Measurements from ENCODE around the gene GPC5.
"Not testable (repeated sequence)": the region's sequence is repeated elsewhere in the genome, so short reads cannot be mapped to it uniquely, and the experiment has no call there.

Gene GPC5

DNA sequence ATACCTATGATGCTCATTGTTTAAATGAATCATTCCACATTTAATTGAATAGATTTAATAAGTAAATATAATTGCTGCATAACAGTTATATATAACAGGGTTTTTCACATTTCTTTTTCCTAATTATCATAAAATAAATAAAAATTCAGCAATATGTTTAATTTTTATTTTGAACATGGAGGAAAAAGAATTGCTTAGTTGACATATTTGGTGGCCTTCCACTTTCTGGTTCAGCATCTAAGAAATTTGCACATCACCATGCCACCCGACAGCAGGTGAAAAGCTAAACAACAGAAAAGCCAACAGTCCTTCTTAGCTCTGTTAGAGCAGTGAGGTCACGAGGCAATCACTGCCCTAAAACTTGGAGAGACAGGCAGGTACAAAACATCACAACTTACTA is 790.2 kb downstream of the GPC5 start:
- no peak for DNase-seq

DNA sequence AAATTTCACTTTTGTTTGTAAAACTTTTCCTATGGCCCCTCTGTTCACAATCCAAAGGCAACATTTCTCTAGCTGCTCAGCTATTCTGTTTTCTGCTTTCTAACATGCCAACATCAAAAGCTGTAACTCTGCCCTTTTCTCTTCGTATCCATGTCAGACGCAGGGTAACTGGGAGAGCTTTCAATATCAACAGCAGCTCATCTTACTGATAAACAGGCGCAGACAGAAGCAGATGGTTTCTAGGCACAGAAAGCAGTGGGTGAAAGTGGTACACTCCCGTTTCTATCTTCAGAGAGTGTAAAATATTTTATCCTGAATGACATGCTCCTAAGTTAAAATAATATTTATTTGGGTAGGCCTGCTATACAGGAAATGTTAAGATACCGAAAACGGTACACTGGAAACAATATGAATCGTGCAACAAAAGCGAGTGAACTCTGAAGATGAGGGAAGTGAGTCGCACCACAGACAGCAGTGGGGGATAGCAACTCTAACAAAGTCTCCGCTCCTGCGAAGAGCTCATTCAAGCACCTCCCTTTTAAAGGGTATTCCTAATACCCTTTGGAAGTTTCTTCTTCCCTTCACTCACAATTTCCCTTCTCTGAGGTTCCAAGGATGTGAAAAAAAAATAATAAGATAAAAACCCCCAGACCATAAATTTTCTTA is 798.3 kb downstream of the GPC5 start:
- no peak for DNase-seq

DNA sequence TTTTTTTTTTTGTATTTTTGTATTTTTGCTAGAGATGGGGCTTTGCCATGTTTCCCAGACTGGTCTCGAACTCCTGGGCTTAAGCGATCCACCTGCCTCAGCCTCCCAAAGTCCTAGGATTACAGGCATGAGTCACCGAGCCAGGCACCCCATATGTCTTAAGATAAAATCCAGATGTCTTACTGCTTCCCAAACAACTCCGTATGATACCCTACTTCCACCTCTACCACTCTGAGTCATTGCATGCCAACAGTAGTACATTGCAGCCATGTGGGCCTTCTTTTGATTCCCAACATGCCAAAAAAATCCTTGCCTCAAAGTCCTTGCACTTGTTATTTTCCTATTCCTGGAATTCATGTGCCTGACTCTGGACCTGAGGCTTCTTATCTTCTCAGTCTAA is 799.2 kb downstream of the GPC5 start:
- peak; percentile 41 for DNase-seq

DNA sequence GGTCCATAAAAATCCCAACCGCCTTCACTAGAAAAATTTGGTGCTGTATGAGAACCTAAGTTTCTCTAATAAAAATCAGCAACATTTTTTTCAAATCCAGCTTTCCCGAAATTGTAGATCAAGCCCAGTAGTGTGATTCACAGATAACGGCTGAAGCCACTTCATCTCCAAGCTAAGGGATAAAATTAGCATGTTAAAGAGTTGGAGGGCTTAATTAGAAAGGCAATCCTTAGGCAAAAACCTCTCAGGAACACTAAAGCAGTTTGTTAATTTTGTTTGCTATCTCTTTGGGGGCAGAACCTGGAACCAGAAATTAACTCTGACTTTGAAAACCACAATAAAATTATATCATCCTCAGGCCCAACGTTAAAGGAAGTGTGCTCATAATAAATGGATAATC is 820.2 kb downstream of the GPC5 start:
- DNase-seq: no peak

DNA sequence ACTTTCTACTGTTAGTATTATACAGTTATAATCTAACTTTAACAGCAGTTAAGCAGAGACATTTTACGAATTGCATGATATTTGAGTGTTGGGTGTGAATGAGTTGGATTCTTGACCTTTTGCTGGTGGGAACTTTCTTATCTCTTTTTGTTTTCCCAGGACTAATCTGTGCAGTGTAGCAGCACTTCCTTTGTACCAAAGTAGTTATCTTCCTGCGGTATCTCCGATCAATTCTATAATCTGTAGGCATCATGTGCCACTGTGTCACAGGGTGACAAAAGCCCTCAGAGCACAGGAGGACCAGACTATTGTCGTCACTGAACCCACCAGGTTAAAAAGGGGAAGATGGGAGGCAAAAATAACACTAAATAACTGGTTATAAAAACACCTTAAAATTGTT is 823.5 kb downstream of the GPC5 start:
- DNase-seq: no peak

DNA sequence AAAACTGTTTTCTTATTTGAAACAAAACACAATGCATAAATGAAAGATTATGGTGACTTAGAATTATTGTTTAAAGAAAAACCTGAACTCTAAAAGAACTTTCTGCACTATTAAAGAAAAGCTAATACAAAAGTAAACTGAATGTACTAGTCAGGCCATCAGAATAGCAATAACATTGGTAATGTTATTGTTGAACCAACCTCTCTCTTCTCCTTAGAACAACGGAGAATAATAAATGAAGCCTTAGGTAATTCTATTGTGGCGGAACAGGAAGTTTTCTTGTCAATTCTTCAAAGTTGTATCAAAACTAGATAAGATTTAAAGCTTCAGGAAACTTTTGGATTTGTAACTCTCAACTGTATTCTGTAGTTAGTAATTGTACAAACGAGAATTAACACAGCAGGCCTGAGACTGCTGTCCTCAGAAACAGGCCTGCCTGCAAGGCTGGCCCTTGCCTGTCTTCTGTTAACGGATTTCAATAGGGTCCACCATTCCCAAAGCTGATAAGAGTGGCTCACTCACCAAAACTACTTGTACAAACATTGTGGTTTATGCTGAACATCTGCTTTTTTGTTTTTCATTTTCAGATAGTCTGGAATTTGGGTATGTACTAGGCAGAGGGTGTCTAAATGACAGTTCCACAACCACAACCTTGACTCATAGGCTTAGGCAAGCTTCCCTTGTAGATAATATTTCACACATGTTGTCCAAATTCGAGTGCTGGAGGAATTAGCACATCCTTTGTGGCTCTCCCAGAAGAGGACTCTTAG is 825.8 kb downstream of the GPC5 start:
- peak; percentile 90 for DNase-seq

DNA sequence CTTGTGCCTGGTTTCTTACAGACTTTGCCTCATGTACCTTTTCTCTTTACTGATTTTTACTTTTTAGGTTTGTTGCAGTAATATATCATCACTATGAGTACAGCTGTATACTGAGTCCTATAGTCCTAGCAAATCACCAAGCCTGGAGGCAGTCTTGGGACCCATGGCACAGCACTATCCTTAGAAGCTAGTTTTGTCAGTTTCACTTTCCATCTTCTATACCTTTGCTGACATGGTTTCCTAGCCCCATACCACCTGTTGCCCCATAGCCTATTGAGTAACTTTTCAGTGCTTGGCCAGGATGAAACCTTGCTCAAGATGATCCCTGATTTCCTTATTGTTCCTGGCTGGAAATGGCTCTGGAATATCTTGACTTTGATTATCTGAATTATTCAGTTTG is 826.4 kb downstream of the GPC5 start:
- DNase-seq: no peak

DNA sequence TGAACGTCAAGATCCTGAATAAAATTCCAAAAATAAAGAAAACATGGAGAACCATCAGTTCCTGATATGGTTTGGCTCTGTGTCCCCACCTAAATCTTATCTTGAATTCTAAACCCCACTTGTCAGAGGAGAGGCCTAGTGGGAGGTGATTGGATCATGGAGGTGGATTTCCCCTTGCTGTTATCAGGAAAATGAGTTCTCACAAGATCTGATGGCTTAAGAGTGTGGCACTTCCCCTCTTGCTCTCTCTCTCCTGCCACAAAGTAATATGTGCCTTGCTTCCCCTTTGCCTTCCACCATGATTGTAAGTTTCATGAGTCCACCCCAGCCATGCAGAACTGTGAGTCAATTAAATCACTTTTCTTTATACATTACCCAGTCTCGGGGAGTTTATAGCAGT is 827.4 kb downstream of the GPC5 start:
- DNase-seq: no peak

DNA sequence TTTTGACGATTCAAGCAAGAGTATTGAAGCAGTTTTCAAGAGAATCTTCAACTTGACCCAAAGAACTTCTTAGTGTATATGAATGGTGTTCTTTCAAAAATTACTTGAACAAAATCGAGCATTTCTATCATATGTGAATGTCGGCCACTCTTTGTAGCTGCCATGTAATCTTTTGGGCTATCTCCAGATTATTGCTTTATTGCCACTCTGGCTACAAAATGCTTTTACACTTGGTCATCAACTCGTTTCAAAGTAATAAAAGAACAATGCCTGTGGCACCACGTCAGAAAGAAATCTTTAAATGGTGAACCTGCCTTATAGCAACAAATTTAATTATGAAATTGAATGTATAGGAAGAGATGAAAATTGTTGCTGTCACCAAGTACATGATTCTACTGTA is 834.5 kb downstream of the GPC5 start:
- no peak for DNase-seq

DNA sequence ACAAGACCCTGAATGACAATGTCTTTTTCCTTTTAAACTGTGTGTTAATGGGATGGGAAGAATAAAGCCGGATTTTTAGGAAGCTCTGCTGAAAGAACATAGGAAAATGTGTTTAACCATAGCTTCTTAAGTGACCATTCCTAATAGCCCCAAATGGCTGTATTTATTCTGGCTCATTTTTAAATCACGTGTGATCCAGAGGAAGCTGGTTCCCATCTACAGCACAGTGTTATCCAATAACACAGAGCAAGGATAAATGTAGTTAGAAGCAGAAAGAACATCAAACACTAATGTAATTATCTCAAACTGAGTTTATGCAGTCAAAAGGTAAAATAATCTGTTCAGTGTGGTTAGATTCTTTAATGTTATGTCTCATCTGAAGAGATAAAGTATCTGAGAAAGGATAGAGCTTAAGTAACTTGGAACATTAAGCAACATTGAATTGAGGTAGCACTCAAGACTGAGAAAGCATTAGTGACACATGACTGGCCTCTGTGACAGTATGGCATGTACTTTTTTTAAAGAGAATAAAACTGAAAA is 853.3 kb downstream of the GPC5 start:
- DNase-seq: no peak

DNA sequence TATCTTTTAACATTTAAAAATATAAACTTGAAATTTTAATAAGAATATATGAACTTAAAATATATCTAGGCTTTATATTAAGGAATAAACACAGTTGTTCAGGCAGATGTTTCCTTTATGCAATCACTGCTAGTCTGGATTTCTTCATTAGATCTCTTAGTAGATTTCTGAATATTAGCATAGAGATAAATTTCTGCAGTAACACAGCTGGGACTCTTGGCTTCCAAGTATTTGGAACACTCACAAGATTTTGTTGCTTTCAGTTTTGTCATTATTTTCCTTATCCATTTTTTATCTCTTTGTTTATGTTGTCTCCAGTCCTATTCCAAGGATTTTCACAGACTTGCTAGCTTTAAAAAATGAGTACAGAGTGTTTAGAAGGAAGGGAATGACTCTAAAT is 857.1 kb downstream of the GPC5 start:
- no peak for DNase-seq

DNA sequence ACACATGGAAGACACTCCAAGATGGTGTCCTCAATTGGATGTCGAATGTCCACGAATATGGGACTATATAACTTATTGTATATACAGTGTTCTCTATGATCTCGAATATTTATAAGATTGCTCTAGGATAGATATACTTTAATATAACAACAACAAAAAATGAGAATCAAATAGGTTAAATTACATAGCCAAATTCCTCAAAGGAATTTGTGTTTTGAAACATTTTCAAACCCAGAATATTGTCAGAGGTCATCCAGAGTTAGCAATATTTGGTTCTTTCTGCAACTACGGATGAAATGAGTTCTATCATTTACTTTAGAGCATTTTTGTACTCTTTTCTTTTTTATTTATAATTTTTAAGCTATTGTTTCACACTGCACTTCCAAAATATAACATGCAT is 857.8 kb downstream of the GPC5 start:
- DNase-seq: no peak

DNA sequence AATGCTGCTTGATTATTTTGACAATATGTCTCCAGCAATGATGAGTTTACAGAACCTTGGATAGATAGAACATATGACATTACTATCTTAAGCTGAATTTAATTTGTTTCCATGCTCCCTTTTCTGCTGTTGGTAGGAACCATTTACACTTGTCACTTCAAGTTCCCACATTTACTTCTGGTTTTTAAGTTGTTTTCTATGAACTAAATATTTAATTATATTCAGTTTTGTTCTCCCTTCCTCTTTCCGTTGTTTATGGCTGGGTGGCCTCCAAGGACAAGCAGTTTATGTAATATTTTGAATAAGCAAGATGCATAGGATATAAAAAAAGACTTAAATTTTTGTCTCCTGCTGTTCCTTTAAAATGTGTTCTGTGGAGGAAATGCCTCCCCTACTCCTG is 860.6 kb downstream of the GPC5 start:
- DNase-seq: no peak

DNA sequence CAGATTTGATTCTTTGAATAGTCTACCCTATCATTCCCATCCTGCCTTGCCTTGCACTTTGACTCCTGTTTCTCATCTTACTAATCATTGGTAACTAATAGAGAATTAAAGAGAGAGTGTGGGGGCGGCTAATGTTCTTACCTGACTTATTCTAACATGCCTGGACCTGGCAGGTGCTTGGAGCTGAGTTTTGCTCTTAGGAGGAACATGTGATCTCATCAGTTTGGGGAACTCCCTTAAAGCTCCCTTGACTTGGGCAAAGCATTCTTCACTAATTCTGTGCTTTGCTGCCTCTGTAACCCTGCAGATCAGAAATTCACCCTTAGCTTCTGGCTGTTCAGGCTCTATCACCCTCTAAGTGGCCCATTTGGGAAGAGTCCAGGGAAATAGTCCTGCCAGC is 861.1 kb downstream of the GPC5 start:
- DNase-seq: no peak

DNA sequence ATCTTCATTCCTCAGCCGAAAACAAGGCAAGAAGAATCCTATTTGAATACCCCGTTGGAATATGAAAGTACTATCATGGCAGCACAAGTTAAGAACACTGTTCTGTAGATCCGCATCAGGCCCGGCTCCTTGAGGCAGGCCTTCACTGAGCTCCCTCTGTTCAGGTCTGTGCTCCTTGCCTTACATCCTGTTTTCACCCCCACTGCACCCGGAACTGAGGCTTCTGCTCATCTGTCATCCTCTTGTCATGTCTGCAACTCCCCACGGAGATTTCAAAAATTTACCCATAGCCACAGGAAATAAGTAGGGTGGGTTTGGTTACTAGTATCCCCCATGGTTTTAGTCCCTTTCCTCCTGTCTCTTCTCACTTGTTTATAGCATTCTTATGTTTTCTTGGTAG is 861.9 kb downstream of the GPC5 start:
- no peak for DNase-seq

DNA sequence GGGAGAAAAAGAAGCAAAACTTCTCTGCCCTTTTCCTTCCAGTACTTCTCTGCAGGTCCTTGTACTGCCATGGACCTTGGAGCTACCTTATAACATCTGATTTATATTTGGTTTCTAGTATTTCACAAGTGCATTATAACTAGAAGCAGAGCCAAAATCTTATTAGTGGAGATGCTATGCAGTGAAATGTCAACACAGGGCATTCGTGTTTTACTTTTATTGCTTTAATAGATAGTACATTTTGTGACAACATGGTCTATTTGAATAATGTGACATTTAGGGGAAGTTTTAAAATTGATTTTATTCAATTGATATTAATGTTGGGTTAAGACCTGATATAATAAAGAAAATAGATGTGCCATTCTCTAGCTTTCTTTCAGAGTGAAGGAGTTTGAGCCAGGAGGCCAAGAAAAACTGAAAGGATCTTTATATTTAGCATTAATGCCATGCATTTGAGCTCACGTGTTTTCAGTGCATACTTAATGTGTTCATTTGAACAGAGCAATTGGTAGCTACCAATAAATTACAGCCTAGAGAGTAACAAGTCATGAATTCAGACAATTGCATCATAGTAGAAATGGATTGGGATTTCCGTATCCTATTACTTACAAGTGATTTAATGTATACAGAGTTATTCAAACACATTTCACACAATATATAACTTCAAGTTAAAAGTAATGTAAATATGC is 863.8 kb downstream of the GPC5 start:
- DNase-seq: no peak

DNA sequence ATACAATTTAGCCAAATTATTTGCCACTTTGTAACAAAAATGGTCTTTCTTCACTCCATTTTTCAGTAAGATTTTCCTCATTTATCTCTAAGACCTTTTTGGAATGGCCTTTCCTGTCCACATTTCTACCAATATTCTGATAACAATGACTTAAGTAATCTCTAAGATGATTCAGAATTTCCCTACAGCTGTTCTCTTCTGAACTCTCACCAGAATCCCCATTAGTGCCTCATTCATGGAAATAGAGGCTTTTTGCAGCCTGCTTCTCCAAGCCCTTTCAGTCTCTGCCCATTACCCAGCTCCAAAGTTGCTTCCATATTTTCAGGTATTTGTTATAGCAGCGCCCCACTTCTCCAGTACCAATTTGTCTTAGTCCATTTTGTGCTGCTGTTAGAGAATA is 867.0 kb downstream of the GPC5 start:
- no peak for DNase-seq

DNA sequence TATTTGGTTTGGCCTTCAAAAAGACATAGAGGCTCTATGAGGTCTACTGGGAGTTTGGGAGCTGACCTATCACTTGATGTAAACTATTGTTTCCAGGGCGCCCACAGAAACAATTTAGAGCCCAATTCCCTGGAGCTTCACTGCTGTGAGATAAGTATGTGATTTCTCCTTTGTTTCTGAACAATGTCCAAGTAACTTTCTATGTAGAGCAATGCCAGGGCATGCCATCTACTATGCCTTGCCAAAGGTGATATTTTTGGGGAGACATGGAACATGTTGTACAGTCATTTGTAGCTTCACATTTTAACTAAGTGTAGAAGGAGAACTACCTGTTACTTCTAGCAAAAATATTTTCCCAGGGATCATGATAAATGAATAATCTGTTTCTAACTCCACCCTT is 872.6 kb downstream of the GPC5 start:
- no peak for DNase-seq

DNA sequence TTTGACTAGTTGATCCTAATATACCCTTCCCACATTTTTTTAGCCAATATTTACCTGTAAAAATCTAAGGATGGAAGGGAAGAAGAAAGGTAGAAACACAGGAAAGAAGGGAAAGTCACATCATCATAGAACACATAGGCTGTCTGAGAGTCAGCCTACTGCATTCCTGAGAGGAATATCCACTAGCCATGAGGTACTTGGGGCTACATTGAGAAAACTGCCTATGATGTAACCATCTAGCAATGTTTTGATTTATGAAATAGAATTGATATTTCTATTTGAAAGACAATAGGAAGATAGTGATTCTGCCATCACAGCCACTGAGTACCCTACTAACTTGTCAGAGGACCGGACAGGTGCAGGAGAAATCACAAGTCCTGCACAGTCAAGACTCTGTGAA is 873.8 kb downstream of the GPC5 start:
- no peak for DNase-seq

DNA sequence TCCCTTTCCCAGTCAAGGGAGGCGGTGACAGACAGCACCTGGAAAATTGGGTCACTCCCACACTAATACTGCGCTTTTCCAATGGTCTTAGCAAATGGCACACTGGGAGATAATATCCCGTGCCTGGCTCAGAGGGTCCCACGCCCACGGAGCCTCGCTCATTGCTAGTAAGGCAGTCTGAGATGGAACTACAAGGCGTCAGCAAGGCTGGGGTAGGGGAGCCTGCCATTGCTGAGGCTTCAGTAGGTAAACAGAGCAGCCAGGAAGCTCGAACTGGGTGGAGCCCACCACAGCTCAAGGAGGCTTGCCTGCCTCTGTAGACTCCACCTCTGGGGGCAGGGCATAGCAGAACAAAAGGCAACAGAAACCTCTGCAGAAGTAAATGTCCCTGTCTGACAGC is 882.6 kb downstream of the GPC5 start:
- not testable (repeated sequence) for DNase-seq

DNA sequence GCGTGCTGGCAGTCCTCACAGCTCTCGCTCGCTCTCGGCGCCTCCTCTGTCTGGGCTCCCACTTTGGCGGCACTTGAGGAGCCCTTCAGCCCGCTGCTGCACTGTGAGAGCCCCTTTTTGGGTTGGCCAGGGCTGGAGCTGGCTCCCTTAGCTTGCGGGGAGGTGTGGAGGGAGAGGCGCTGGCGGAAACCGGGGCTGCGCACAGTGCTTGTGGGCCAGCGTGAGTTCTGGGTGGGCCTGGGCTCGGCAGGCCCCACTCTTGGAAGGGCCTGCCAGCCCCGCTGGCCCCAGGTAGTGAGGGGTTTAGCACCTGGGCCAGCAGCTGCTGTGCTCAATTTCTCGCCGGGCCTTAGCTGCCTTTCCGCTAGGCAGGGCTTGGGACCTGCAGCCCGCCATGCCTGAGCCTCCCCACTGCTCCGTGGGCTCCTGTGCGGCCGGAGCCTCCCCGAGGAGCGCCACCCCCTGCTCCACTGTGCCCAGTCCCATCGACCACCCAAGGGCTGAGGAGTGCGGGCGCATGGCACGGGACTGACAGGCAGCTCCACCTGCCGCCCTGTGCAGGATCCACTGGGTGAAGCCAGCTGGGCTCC is 892.4 kb downstream of the GPC5 start:
- not testable (repeated sequence) for DNase-seq

DNA sequence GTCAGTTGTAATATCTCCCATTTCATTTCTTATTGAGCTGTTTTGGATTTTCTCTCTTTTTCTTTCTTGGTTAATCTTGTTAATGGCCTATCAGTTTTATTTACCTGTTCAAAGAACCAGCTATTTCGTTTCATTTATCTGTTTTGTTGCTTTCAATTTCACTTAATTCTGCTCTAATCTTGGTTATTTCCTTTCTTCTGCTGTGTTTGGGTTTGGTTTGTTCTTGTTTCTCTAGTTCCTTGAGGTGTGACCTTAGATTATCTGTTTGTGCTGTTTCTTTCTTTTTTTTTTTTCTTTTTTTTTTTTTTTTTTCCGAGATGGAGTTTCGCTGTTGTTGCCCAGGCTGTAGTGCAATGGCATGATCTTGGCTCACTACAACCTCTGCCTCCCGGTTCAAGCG is 896.1 kb downstream of the GPC5 start:
- DNase-seq: not testable (repeated sequence)

DNA sequence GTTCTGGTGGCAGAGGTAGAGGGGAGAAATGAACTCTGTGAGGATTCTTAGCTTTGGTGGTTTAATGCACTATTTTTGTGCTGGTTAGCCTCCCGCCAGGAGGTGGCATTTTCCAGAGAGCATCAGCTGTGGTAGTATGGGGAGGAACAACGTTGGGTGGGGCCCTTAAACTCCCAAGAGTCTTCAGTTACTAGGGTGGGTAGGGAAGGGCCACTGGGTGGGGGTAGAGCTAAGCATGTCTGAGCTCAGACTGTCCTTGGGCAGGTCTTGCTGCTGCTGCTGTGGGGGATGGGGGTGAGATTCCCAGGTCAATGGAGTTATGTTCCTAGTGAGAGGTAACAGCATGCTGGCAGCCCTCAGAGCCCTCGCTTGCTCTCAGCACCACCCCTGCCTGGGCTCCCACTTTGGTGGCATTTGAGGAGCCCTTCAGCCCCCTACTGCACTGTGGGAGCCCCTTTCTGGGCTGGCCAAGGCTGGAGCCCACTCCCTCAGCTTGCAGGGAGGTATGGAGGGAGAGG is 897.8 kb downstream of the GPC5 start:
- not testable (repeated sequence) for DNase-seq
